ENCODE measurements around the gene C1QTNF4.

DNA sequence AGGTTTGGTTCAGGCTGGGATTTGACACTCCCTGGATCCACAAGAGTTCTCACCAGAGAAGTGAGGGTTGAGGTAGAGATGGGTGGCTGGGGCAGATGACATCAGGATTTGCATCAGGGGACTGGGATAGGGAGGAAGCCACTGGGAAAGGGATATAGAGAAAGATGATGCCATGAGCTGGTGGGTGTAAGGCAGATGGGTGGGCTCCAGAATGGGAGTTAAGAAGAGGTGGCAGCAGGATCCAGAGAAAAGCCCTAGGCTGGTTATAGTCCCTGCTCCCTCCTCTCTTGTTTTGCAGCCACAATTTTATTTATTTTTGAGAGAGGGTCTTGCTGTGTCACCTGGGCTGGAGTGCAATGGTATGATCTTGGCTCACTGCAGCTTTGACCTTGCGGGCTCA, 1.8 kb upstream of the C1QTNF4 start:
- TF ChIP-seq CTCF (IDR thresholded peaks at IDR 0.05; ENCODE audit: low read depth, low read length), result no peak
- no peak for TF ChIP-seq POLR2A (IDR thresholded peaks at IDR 0.05; ENCODE audit: extremely low read depth, insufficient read length)

Data from NB4 (cell line).